ENCODE data around the gene ABHD16B.

The ABHD16B gene

GRCh38 chr20:63829945-63830835 is 31.1 kb upstream of the ABHD16B start:
- Mint-ChIP-seq H3K4me1 (ENCODE audit: low read depth) (peaks cover 27% of the 10 kb centered on the region), H3K9me3 (no peaks in the 10 kb centered on the region), H3K27ac (no peak overlapping the region), H3K27me3 (peaks cover 61% of the 10 kb centered on the region), H3K36me3 (ENCODE audit: low read depth) (no peaks in the 10 kb centered on the region), H3K4me3 (peak overlapping the region; percentile 72)
- DNase-seq = no peak

GRCh38 chr20:63830841-63831588 is 30.3 kb upstream of the ABHD16B start, which contains the start of gene ZBTB46:
Gene ZBTB46 (minus strand): TSS chr20:63831264. CDS start chr20:63790757, 40,507 bp downstream.
- Mint-ChIP-seq H3K4me3 (peak within 1 kb of the TSS; percentile 72), H3K27ac (no peak within 1 kb of the TSS), H3K27me3 (peaks cover 54% of the 10 kb centered on the region), H3K9me3 (no peaks in the 10 kb centered on the region), H3K36me3 (ENCODE audit: low read depth) (no peaks in the 10 kb centered on the region), H3K4me1 (ENCODE audit: low read depth) (peaks cover 20% of the 10 kb centered on the region)
- no peak for DNase-seq

- no peak overlapping the region for H3K4me3 Mint-ChIP-seq
- peaks cover 17% of the 10 kb centered on the region for H3K4me1 Mint-ChIP-seq (ENCODE audit: low read depth)
- DNase-seq = no peak
- H3K27me3 Mint-ChIP-seq = peaks cover 49% of the 10 kb centered on the region
- no peaks in the 10 kb centered on the region for H3K9me3 Mint-ChIP-seq
- H3K27ac Mint-ChIP-seq = no peak overlapping the region
- no peaks in the 10 kb centered on the region for H3K36me3 Mint-ChIP-seq (ENCODE audit: low read depth)
These were observed 29.7 kb upstream of the ABHD16B start for GRCh38 chr20:63831646-63831992.

- no peak for DNase-seq
- Mint-ChIP-seq H3K9me3 (no peaks in the 10 kb centered on the region), H3K27ac (no peak overlapping the region), H3K4me1 (ENCODE audit: low read depth) (peaks cover 13% of the 10 kb centered on the region), H3K4me3 (peak overlapping the region; percentile 38), H3K27me3 (peaks cover 44% of the 10 kb centered on the region), H3K36me3 (ENCODE audit: low read depth) (no peaks in the 10 kb centered on the region)
These were observed 29.2 kb upstream of the ABHD16B start for GRCh38 chr20:63831993-63832686.

GRCh38 chr20:63833776-63834490 is 27.4 kb upstream of the ABHD16B start:
- no peak for DNase-seq
- no peak overlapping the region for H3K27ac Mint-ChIP-seq
- H3K9me3 Mint-ChIP-seq = no peaks in the 10 kb centered on the region
- no peaks in the 10 kb centered on the region for H3K36me3 Mint-ChIP-seq (ENCODE audit: low read depth)
- no peak overlapping the region for H3K4me3 Mint-ChIP-seq
- H3K4me1 Mint-ChIP-seq (ENCODE audit: low read depth) = peaks cover 12% of the 10 kb centered on the region
- H3K27me3 Mint-ChIP-seq = peaks cover 32% of the 10 kb centered on the region

- H3K27me3 Mint-ChIP-seq = peaks cover 26% of the 10 kb centered on the region
- no peaks in the 10 kb centered on the region for H3K9me3 Mint-ChIP-seq
- no peaks in the 10 kb centered on the region for H3K36me3 Mint-ChIP-seq (ENCODE audit: low read depth)
- H3K27ac Mint-ChIP-seq = no peak overlapping the region
- H3K4me3 Mint-ChIP-seq = no peak overlapping the region
- H3K4me1 Mint-ChIP-seq (ENCODE audit: low read depth) = peaks cover 7% of the 10 kb centered on the region
- no peak for DNase-seq
These were observed 26.8 kb upstream of the ABHD16B start for GRCh38 chr20:63834491-63834880.

- H3K36me3 Mint-ChIP-seq (ENCODE audit: low read depth) = no peaks in the 10 kb centered on the region
- DNase-seq = no peak
- H3K27me3 Mint-ChIP-seq = peaks cover 20% of the 10 kb centered on the region
- no peaks in the 10 kb centered on the region for H3K9me3 Mint-ChIP-seq
- no peak overlapping the region for H3K27ac Mint-ChIP-seq
- no peak overlapping the region for H3K4me3 Mint-ChIP-seq
- no peaks in the 10 kb centered on the region for H3K4me1 Mint-ChIP-seq (ENCODE audit: low read depth)
These were observed 26.1 kb upstream of the ABHD16B start for GRCh38 chr20:63835021-63835858.

GRCh38 chr20:63836458-63837344 is 24.6 kb upstream of the ABHD16B start:
- Mint-ChIP-seq H3K27ac (no peak overlapping the region), H3K9me3 (no peaks in the 10 kb centered on the region), H3K36me3 (ENCODE audit: low read depth) (no peaks in the 10 kb centered on the region), H3K4me1 (ENCODE audit: low read depth) (no peaks in the 10 kb centered on the region), H3K27me3 (peaks cover 23% of the 10 kb centered on the region), H3K4me3 (no peak overlapping the region)
- no peak for DNase-seq

GRCh38 chr20:63837479-63837878 is 23.8 kb upstream of the ABHD16B start:
- Mint-ChIP-seq H3K4me1 (ENCODE audit: low read depth) (no peaks in the 10 kb centered on the region), H3K9me3 (no peaks in the 10 kb centered on the region), H3K36me3 (ENCODE audit: low read depth) (no peaks in the 10 kb centered on the region), H3K27ac (no peak overlapping the region), H3K27me3 (peaks cover 28% of the 10 kb centered on the region), H3K4me3 (no peak overlapping the region)
- DNase-seq = no peak

- no peak for DNase-seq
- Mint-ChIP-seq H3K27me3 (peaks cover 30% of the 10 kb centered on the region), H3K9me3 (no peaks in the 10 kb centered on the region), H3K4me3 (no peak overlapping the region), H3K27ac (no peak overlapping the region), H3K36me3 (ENCODE audit: low read depth) (no peaks in the 10 kb centered on the region), H3K4me1 (ENCODE audit: low read depth) (peaks cover 2% of the 10 kb centered on the region)
These were observed 21.7 kb upstream of the ABHD16B start for GRCh38 chr20:63839620-63840019.

- Mint-ChIP-seq H3K27ac (no peak overlapping the region), H3K4me1 (ENCODE audit: low read depth) (peaks cover 2% of the 10 kb centered on the region), H3K9me3 (no peaks in the 10 kb centered on the region), H3K4me3 (no peak overlapping the region), H3K36me3 (ENCODE audit: low read depth) (no peaks in the 10 kb centered on the region), H3K27me3 (peaks cover 37% of the 10 kb centered on the region)
- DNase-seq = no peak
These were observed 20.9 kb upstream of the ABHD16B start for GRCh38 chr20:63840405-63840828.

GRCh38 chr20:63842258-63842657 is 19.0 kb upstream of the ABHD16B start:
- Mint-ChIP-seq H3K4me1 (ENCODE audit: low read depth) (peaks cover 2% of the 10 kb centered on the region), H3K4me3 (no peak overlapping the region), H3K9me3 (no peaks in the 10 kb centered on the region), H3K27ac (no peak overlapping the region), H3K27me3 (peaks cover 45% of the 10 kb centered on the region), H3K36me3 (ENCODE audit: low read depth) (no peaks in the 10 kb centered on the region)
- DNase-seq = no peak

- Mint-ChIP-seq H3K9me3 (no peaks in the 10 kb centered on the region), H3K27me3 (peaks cover 45% of the 10 kb centered on the region), H3K4me1 (ENCODE audit: low read depth) (peaks cover 2% of the 10 kb centered on the region), H3K4me3 (no peak overlapping the region), H3K36me3 (ENCODE audit: low read depth) (no peaks in the 10 kb centered on the region), H3K27ac (no peak overlapping the region)
- DNase-seq = no peak
These were observed 18.1 kb upstream of the ABHD16B start for GRCh38 chr20:63843222-63843621.
